Vagina (tissue), 2 donors: ENCODE results near the gene RNF223.

ENCODE experiments used
- POLR2A ChIP-seq, 2 donors: fragments of 450-650 bp; IDR thresholded peaks; one replicate each; pipeline ENCODE4 v1.6.1; 2017; ENCODE audit warnings: antibody characterized with exemption in 2 of 2, mild to moderate bottlenecking in 2 of 2, moderate library complexity in 2 of 2
- POLR2AphosphoS5 ChIP-seq, 2 donors: sonication (generic); formaldehyde crosslinking; IDR thresholded peaks; one replicate each; pipeline ENCODE4 v1.9.0; 2017; ENCODE audit warnings: antibody characterized with exemption in 2 of 2, mild to moderate bottlenecking in 2 of 2, low read depth in 1 of 2; ENCODE audit not compliant: insufficient read depth in 1 of 2
- TF ChIP-seq, protein P1 (sequence below), 3 experiments: fragments of 450-650 bp in 2 of 3; fragments of 200-600 bp in 1 of 3; sonication (generic) in 1 of 3; IDR thresholded peaks; one replicate each; pipeline ENCODE4 v1.5.1; 2017 to 2019; ENCODE audit warnings: antibody characterized with exemption in 3 of 3, mild to moderate bottlenecking in 2 of 3, moderate library complexity in 2 of 3

DNA sequence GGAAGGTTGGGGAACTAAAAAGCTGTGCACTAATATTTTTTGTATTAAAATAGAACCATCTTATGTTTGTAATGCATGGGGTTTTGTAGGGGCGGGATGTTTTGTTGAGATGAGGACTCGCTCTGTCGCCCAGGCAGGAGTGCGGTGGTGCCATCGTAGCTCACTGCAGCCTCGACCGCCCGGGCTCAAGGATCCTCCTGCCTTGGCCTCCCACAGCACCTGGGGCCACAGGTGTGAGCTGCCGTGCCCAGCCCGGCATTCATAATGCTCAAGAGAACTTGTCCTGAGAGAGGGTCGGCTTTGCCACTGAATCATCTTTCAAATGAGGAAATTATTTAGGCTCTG lies 44.7 kb upstream of the RNF223 start:
- TF ChIP-seq, protein P1, sequence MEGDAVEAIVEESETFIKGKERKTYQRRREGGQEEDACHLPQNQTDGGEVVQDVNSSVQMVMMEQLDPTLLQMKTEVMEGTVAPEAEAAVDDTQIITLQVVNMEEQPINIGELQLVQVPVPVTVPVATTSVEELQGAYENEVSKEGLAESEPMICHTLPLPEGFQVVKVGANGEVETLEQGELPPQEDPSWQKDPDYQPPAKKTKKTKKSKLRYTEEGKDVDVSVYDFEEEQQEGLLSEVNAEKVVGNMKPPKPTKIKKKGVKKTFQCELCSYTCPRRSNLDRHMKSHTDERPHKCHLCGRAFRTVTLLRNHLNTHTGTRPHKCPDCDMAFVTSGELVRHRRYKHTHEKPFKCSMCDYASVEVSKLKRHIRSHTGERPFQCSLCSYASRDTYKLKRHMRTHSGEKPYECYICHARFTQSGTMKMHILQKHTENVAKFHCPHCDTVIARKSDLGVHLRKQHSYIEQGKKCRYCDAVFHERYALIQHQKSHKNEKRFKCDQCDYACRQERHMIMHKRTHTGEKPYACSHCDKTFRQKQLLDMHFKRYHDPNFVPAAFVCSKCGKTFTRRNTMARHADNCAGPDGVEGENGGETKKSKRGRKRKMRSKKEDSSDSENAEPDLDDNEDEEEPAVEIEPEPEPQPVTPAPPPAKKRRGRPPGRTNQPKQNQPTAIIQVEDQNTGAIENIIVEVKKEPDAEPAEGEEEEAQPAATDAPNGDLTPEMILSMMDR (IDR thresholded peaks at IDR 0.05) = no peak
- TF ChIP-seq POLR2A (IDR thresholded peaks at IDR 0.05) = no peak
- TF ChIP-seq POLR2AphosphoS5 (IDR thresholded peaks at IDR 0.05; ENCODE audit: insufficient read depth in 1 of 2, low read depth in 1 of 2) = no peak
